HepG2 (cell line): ENCODE results near the gene TPRG1L. TPM values are rescaled to one million over a fixed set of nuclear protein-coding genes. Genes with fewer than 3 reads are reported as not detected.

ENCODE experiments used
- ARNT2 ChIP-seq: sonication (generic); formaldehyde crosslinking; IDR thresholded peaks from 2 replicates; pipeline ENCODE4 v1.8.0; 2022; ENCODE audit warnings: mild to moderate bottlenecking, low read depth, missing genetic modification reagents, moderate library complexity
- ARNTL ChIP-seq: sonication (generic); formaldehyde crosslinking; IDR thresholded peaks from 2 replicates; pipeline ENCODE4 v1.4.0; 2020; ENCODE audit warnings: mild to moderate bottlenecking, missing genetic modification reagents
- KLF13 ChIP-seq: sonication (generic); formaldehyde crosslinking; IDR thresholded peaks from 2 replicates; pipeline ENCODE4 v1.4.0; 2020; ENCODE audit warnings: mild to moderate bottlenecking, missing genetic modification reagents
- MTA3 ChIP-seq: sonication (generic); formaldehyde crosslinking; IDR thresholded peaks from 2 replicates; pipeline ENCODE4 v1.4.0; 2020; ENCODE audit warnings: missing genetic modification reagents
- MXD1 ChIP-seq: sonication (generic); formaldehyde crosslinking; IDR thresholded peaks from 2 replicates; pipeline ENCODE4 v1.4.0; 2020; ENCODE audit warnings: mild to moderate bottlenecking, missing genetic modification reagents
- NCOA2 ChIP-seq: sonication (generic); formaldehyde crosslinking; IDR thresholded peaks from 2 replicates; pipeline ENCODE4 v1.8.0; 2022; ENCODE audit warnings: inconsistent platforms
- PCBP2 ChIP-seq: fragments of 200-400 bp; formaldehyde crosslinking; optimal IDR thresholded peaks from 2 replicates; pipeline ENCODE3; 2018; ENCODE audit warnings: low read length, low read depth; ENCODE audit not compliant: poor library complexity, severe bottlenecking
- PHF5A ChIP-seq: IDR thresholded peaks from one replicate; pipeline ENCODE4 v1.6.1; 2018; ENCODE audit warnings: low read depth, missing genetic modification reagents; ENCODE audit not compliant: unreplicated experiment
- RNF2 ChIP-seq: fragments of 450-650 bp; conservative IDR thresholded peaks from 2 replicates; pipeline ENCODE4 v1.6.1; 2016; ENCODE audit warnings: low read depth
- SCMH1 ChIP-seq: sonication (generic); formaldehyde crosslinking; IDR thresholded peaks from 2 replicates; pipeline ENCODE4 v1.9.0; 2021; ENCODE audit warnings: missing genetic modification reagents, mild to moderate bottlenecking, borderline replicate concordance
- WIZ ChIP-seq: sonication (generic); formaldehyde crosslinking; IDR thresholded peaks from 2 replicates; pipeline ENCODE4 v1.5.1; 2020; ENCODE audit warnings: mild to moderate bottlenecking, missing genetic modification reagents
- ZFP91 ChIP-seq: sonication (generic); formaldehyde crosslinking; IDR thresholded peaks from 2 replicates; pipeline ENCODE4 v1.9.0; 2022; ENCODE audit warnings: missing genetic modification reagents, mild to moderate bottlenecking, borderline replicate concordance
- ZNF382 ChIP-seq: sonication (generic); formaldehyde crosslinking; IDR thresholded peaks from 2 replicates; pipeline ENCODE4 v1.5.0; 2020; ENCODE audit warnings: missing genetic modification reagents, mild to moderate bottlenecking, borderline replicate concordance
- ZNF430 ChIP-seq: sonication (generic); formaldehyde crosslinking; IDR thresholded peaks from 2 replicates; pipeline ENCODE4 v1.9.0; 2021; ENCODE audit warnings: mild to moderate bottlenecking, missing genetic modification reagents
- ZNF629 ChIP-seq: sonication (generic); formaldehyde crosslinking; conservative IDR thresholded peaks from 2 replicates; pipeline ENCODE4 v1.5.0; 2020; ENCODE audit warnings: missing genetic modification reagents
- ZNF747 ChIP-seq: sonication (generic); formaldehyde crosslinking; IDR thresholded peaks from 2 replicates; pipeline ENCODE4 v1.8.1; 2023; ENCODE audit warnings: missing genetic modification reagents, mild to moderate bottlenecking, borderline replicate concordance
- ZNF891 ChIP-seq: sonication (generic); formaldehyde crosslinking; IDR thresholded peaks from 2 replicates; pipeline ENCODE4 v1.5.0; 2020; ENCODE audit warnings: mild to moderate bottlenecking, missing genetic modification reagents
- ZZZ3 ChIP-seq: sonication (generic); formaldehyde crosslinking; IDR thresholded peaks from 2 replicates; pipeline ENCODE4 v1.4.0; 2020; ENCODE audit warnings: missing genetic modification reagents, mild to moderate bottlenecking, borderline replicate concordance
- polyA plus RNA-seq, 8 experiments: library from polyadenylated mRNA; depleted of rRNA in 3 of 8; stranded (reverse) in 7 of 8; unstranded in 1 of 8; fragments of >200 nt; fragmentation: Illumina TruSeq in 4 of 8; extraction: Trizol in 4 of 8; gene quantifications; 2 replicates each; pipeline versions ENCODE4 v1.2.1 to v1.2.3, GENCODE V29; 2011 to 2016; ENCODE audit warnings: low read depth in 4 of 8, missing spikeins in 1 of 8, mixed read lengths in 1 of 8; ENCODE audit not compliant: insufficient read depth in 1 of 8
- total RNA-seq, 5 experiments: library from RNA; depleted of rRNA; stranded (reverse); fragments of >200 nt; fragmentation: Illumina TruSeq; extraction: Trizol; gene quantifications; 2 replicates each; pipeline ENCODE4 v1.2.3, GENCODE V29; 2016; ENCODE audit warnings: low read depth in 1 of 5
- TF ChIP-seq, protein P1 (sequence below): sonication (generic); formaldehyde crosslinking; IDR thresholded peaks from 2 replicates; pipeline ENCODE4 v1.5.0; 2020; ENCODE audit warnings: mild to moderate bottlenecking, missing genetic modification reagents
- TF ChIP-seq, protein P2 (sequence below): IDR thresholded peaks from 2 replicates; pipeline ENCODE4 v1.6.1; 2016; ENCODE audit warnings: missing genetic modification reagents, missing compliant biosample characterization
- TF ChIP-seq, protein P3 (sequence below): sonication (generic); formaldehyde crosslinking; IDR thresholded peaks from 2 replicates; pipeline ENCODE4 v1.4.0; 2020; ENCODE audit warnings: mild to moderate bottlenecking, missing genetic modification reagents
- TF ChIP-seq, protein P4 (sequence below): IDR thresholded peaks from 2 replicates; pipeline ENCODE4 v1.6.1; 2012; ENCODE audit warnings: inconsistent platforms

Gene TPRG1L
- total and polyA plus RNA-seq, 2 of the 13 experiments (the other 11 are each of a cell fraction or from before 2014, with no cell fraction given): 21.3 to 37.4 TPM

DNA sequence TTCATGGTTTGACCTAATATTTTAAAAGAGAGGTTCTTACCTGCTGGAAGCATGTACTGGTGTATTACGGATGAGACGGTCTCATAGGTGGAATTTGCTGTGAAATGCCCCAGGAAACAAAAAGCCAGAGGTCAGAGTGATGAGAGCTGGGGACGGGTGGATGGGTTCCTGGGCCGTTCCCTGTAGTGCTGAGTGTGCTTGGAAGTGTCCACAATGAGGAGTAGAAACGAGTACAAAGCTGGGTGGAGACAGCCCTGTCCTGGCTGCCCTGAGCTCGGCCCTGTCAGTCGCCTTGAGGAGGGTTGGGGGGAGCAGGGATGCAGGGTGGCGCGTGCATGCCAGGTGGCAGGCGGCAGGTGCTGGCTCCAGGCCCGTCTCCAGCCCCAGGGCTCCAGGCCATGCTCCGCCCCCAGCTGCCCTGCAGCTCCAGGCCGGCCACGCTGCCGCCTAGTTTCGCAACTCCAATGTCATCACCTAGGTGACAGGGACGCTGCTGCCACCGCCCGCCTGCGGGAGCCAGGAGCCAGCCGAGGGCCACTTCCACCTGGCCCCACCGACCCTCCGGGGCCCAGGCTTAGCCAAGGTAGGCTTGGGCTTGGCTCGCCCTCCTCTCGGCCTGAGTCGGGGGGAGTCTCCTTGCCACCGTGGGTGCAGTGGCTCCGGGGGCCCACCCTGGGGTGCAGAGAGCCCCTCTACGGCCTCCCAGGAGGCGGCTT is 43.9 kb downstream of the TPRG1L start (continued):
- TF ChIP-seq ZFP91 (no peak; the same call in 1 of the 2 replicates), ZNF430 (no peak), MXD1 (CRISPR knock-in tag) (peak; percentile 98), RNF2 (peak; percentile 83), KLF13 (CRISPR knock-in tag) (no peak), ZNF747 (CRISPR knock-in tag) (peak; percentile 50; the same call in 1 of the 2 replicates), PHF5A (CRISPR knock-in tag) (no peak), MTA3 (CRISPR knock-in tag) (no peak), WIZ (CRISPR knock-in tag) (no peak), ZNF382 (no peak), ZZZ3 (CRISPR knock-in tag) (no peak), ZNF629 (CRISPR knock-in tag) (no peak), ARNT2 (CRISPR knock-in tag) (0 out of 2 replicates have a peak, but pooled peaks have one; percentile 14), SCMH1 (no peak), ARNTL (CRISPR knock-in tag) (0 out of 2 replicates have a peak, but pooled peaks have one; percentile 39), ZNF891 (CRISPR knock-in tag) (peak; percentile 49; the same call in 1 of the 2 replicates), NCOA2 (no peak), PCBP2 (no peak)
- TF ChIP-seq, protein P1, sequence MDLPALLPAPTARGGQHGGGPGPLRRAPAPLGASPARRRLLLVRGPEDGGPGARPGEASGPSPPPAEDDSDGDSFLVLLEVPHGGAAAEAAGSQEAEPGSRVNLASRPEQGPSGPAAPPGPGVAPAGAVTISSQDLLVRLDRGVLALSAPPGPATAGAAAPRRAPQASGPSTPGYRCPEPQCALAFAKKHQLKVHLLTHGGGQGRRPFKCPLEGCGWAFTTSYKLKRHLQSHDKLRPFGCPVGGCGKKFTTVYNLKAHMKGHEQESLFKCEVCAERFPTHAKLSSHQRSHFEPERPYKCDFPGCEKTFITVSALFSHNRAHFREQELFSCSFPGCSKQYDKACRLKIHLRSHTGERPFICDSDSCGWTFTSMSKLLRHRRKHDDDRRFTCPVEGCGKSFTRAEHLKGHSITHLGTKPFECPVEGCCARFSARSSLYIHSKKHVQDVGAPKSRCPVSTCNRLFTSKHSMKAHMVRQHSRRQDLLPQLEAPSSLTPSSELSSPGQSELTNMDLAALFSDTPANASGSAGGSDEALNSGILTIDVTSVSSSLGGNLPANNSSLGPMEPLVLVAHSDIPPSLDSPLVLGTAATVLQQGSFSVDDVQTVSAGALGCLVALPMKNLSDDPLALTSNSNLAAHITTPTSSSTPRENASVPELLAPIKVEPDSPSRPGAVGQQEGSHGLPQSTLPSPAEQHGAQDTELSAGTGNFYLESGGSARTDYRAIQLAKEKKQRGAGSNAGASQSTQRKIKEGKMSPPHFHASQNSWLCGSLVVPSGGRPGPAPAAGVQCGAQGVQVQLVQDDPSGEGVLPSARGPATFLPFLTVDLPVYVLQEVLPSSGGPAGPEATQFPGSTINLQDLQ (CRISPR knock-in tag): no peak
- TF ChIP-seq, protein P2, sequence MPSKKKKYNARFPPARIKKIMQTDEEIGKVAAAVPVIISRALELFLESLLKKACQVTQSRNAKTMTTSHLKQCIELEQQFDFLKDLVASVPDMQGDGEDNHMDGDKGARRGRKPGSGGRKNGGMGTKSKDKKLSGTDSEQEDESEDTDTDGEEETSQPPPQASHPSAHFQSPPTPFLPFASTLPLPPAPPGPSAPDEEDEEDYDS (CRISPR knock-in tag): peak; percentile 35; the same call in 1 of the 2 replicates
- TF ChIP-seq, protein P3, sequence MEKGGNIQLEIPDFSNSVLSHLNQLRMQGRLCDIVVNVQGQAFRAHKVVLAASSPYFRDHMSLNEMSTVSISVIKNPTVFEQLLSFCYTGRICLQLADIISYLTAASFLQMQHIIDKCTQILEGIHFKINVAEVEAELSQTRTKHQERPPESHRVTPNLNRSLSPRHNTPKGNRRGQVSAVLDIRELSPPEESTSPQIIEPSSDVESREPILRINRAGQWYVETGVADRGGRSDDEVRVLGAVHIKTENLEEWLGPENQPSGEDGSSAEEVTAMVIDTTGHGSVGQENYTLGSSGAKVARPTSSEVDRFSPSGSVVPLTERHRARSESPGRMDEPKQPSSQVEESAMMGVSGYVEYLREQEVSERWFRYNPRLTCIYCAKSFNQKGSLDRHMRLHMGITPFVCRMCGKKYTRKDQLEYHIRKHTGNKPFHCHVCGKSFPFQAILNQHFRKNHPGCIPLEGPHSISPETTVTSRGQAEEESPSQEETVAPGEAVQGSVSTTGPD: no peak
- TF ChIP-seq, protein P4, sequence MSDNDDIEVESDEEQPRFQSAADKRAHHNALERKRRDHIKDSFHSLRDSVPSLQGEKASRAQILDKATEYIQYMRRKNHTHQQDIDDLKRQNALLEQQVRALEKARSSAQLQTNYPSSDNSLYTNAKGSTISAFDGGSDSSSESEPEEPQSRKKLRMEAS: peak; percentile 95
